HG02884 (cell line): ENCODE data around the gene ITSN1.

Source experiments
- ATAC-seq: cut with Tn5 transposase; IDR thresholded peaks from one replicate; pipeline ENCODE4 v1.9.1; 2021; ENCODE audit warnings: mild to moderate bottlenecking, moderate library complexity; ENCODE audit not compliant: unreplicated experiment

ITSN1 gene

DNA sequence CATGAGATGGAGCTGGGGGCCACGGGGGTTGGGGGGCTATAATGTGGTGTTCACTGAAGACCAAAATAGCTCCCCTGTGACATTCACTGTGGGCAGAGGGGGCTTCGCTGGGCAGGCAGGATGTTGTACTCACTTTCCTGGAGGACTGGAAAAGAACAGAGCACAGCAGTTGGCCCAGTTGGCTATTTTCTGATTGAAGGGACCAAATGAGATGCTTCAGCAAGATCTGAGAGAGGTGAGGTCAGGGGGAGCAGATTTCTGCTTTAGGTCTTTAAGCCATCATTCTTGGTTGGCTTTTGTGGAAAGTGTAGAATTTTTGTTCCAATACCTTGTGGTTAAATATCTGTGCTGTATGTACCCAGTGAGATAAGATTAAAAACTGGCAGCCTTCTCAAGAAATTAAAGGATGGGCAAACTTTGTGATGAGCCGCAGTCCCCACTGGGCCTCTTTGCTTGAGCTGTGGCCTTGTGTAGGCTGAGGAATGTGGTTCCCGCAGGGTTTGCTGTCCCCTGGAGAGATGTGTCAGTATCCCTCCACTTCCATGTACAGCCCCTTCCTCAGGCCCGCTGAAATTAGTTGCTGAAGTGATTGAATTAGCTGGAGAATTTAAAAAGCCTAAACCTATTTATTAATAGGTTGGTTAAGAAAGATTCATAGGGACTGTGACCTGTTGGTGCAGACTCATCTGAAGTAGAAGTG is 192.7 kb downstream of the ITSN1 start:
- no peak for ATAC-seq

DNA sequence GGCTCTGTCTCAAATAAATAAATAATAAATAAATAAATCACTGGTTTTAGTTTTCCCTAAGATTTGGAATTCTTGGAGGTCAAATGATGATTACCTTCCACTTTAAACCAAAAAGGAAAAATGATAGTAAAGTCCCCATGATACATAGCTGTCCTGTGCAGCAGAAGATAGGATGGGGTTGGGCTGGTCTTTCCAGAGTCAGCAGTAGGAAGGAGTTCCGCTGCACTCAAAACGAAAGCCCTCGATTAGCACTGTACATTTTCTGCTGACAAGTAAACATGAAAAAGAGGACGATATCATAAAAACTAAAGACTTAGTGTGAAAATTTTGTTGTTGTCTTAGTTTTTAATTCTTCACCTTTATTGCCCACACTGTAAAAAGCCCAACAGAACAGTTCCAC is 193.6 kb downstream of the ITSN1 start:
- ATAC-seq = no peak

DNA sequence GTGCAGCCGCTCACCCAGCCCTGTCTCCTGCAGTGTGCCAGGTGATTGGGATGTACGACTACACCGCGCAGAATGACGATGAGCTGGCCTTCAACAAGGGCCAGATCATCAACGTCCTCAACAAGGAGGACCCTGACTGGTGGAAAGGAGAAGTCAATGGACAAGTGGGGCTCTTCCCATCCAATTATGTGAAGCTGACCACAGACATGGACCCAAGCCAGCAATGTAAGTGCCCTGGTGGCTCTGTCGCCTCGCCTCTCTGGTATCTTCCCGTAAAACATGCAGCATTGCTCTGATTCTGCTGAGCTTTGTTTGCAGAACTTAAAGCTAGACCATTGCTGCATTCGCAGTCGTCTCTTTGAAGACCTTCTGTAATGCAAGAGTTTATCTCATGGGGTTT is 194.1 kb downstream of the ITSN1 start:
- ATAC-seq = no peak

DNA sequence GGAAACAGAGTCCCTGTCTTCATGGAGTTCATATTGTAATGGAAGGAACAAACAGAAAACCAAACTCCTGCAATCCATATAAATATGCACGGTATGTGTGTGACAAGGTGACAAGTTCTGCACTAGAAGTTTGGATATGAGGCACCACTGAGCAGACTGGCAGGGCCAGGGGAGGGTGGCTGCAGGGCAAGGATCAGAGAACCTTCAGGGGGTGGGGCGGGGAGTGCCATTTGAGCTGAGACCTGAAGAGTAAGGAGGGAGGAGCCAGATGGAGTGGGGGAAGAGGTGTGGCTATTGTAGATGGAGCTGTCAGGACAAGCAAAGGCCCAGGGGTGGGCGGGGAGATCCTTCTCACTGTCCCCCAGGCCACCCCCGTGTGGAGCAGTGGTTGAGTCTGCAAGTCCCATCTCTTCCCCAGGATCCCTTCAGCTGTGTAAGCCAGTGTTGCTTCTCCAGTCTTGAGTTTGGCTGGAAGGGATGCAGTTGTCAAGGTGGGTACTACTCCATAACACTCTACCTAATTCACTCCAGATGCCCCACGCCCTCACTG is 196.9 kb downstream of the ITSN1 start:
- no peak for ATAC-seq

DNA sequence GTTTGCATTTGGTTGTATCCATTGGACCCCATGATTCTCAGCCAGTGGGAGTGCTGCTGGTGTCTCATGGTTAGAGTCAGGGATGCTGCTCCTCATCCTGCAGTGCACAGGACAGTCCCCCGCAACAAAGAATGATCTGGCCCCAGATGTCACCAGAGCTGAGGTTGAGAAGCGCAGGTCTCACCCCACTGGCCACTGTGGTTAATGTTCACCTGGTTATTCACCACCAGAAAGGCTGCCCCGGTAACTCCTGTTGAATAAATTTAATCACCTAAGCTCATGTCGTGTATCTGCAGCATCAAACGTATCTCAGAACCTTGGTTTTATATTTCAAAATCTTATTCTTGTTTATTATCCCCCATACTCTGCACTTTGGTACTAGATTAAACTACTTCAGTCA is 197.5 kb downstream of the ITSN1 start:
- no peak for ATAC-seq

DNA sequence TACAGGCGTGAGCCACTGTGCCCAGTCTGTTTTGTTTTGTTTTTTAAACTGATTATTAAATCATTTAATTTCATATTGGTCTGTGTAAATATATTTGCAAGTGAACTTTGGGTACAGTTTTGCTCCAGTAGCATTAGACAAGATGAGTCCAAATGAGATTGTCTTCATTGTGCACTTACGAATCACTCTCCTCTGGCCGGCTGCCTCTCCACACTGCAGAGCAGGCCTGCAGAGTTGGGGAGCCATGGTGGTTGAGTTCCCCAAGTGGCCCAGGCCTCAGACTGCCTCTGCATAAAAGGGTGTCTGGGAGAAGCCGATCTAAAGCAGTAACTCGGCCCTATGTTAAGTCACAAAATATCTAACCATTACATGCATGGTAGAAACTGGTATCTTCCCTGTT is 198.5 kb downstream of the ITSN1 start:
- no peak for ATAC-seq

DNA sequence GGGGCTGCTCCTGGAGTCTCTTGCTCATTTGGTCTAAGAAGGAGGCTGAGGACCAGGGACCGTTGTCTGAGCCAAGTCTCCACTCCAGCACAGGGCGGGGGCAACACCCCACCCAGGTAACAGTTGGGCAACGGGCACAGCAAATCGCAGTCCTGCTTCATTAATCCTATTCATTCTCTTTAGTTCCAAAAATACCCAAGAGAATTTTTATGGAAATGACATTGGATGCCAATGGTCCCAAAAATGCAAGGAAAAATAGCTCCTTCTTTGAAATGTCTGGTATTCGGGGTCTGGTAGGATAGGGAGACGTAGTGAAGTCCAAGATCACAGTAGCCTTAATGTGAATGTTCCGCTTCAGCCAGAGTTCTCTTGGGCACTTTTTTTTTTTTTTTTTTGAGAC is 199.3 kb downstream of the ITSN1 start:
- no peak for ATAC-seq

DNA sequence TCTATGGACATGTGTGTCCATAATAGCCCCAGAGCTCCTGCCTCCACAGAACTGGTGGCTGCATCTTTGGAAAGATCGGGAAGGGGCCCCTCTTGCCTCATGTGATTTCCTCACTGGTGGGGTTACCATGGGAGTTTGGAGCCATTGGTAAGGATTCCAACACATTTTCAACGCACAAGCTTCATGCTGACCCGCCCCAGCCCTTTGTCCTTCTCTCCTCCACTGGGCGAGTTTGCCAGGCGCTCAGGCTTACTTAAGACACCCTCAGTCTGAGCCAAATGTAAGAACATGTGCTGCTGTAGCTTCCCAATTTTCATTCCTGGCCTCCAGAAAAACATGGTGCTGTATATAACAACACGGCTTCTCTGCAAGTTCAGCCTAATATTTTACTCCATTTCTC is 200.9 kb downstream of the ITSN1 start:
- no peak for ATAC-seq

DNA sequence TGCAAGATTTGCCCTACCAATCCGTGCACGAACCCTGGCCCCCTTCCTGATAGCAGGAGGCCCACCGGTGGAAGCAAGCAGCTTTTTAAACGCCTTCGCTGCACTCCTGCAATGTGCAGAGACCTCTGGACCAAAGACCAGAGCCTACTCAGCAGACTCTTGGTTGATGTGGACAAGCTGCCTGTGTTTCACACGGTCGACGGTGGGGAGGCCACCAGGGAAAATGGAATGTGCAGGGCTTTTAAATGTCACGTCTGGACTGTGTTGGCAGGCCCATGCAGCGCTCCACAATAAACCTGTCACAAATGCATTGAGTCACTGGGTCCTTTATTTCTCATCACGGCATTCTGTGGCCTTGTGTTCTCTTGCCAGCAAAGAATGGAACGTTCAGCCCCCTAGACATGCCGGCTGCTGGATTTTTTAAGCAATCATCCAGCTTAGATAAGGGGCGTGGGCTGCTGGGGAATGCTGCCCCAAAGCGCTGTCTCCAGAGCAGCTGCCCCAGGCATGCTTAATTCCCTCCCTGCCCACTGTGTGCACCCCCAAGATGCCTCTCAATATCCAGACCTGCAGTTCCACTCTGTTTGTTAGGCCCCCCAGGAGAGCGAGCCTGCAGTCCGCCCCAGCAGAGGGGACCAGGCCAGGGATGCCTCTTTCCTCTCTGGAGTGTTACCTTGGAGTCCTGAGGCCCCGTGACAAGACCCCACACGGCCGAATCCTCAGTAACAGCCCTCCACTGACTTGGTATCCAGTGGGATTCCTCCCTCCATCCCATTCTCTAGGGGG is 202.0 kb downstream of the ITSN1 start:
- ATAC-seq = no peak

DNA sequence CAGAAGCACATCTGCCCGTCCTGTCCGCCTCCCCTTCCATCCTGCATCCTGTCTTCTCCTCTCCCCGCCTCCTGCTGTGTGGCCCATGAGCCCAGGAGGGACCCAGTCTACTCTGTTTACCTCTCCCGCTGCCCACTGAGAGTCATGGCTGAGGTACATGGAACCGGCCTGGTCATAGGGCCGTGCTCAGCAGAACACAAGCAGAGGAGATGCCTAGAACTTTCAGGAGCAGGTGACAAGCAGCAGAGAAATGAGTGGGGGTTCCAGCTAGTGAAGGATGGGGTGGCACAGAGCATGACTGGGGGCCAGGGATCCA is 202.5 kb downstream of the ITSN1 start:
- no peak for ATAC-seq

DNA sequence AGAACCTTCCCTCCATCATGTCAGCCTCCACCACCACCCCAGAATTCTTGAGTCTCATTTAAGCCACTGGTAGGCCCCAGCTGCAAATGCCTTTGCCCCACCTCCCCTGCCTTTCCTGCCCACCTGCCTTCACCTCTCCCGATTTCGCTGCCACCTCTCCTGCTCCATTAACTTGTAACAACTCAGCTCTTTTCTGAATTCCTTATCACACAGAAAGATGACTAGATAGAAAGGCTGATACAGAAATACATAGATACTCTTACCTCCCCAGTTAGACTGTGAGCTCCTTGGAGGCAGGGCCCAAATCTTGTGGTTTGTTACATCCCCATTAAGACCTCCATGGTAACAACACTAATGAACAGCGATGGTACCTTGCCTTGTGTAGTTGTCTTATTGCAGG is 203.8 kb downstream of the ITSN1 start:
- no peak for ATAC-seq

DNA sequence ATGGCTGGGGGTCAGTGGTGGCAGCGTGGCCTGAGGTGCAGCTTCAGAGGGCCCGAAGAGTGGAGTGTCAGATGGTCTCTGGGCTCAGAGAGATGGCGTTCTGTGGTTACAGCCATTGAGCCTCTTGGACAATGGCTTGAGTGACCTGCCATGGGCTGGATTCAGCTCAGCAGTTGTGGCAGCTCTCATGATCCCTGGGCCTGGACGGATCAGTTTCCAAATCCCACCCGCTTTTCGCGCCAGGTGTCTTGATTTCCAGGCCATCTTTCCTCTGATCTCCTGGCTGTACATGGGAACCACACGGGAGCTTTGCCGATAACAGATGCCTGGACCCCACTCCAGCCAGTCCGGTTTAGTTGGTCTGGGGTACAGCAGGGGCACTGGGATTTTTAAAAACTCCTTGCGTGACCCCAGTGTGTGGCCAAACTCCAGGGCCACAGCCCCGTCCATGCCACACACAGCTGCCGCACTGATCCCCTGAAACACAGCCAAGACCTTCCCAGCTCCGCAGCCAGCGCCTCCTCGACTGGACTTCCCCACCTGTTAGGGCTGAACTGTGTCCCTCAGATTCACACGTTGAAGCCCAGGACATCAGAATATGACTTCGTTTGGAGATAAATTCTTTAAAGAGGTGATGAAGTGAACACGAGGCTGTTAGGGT is 205.4 kb downstream of the ITSN1 start:
- ATAC-seq = no peak

DNA sequence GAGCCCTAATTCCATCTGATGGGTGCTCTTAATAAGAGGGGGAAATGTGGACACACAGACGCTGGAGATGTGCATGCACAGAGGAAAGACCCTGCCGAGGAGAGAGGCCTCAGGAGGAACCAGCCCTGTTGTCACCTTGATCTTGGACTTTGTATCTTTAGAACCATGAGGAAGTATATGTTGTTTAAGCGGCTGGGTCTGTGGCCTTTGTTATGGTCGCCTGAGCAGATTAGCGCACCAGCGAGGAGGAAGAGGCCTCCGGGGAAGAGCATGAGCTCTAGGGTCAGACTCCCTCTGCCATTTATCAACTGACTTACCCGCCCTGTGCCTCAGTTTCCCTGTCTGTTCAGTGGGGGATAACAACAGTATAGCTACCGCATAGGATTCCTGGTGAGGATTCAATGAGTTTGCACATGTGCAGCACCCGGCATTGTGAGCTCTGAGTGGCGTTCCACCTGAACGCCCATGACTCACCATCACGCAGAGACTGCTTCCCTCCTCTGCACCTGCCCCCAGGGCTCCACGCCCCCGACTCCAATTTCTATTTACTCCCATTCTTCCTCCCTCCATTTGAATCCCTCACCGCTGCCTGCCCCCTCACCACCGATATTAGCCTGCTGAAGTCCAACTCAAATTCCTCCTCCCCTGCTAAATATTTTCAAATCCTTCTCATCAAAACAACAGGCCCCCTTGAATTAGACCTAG is 206.1 kb downstream of the ITSN1 start:
- no peak for ATAC-seq

DNA sequence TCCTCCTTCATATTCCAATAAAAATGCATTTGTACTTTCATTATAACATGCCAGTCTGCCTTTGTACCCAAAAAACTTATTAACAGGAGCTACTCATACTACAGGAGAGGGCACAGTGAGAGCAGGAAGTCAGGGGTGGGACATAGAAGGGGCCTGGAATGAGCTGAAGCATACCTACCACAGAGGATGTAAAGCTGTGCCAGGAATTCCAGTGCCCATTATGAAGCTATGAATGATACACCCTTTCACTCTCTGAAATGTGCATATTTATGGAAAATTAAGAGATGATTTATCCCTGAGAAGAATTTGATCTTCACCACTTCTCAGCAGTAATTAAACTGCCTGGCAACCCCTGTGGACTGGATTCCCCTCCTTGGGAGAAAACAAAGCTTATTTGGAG is 207.5 kb downstream of the ITSN1 start:
- no peak for ATAC-seq

DNA sequence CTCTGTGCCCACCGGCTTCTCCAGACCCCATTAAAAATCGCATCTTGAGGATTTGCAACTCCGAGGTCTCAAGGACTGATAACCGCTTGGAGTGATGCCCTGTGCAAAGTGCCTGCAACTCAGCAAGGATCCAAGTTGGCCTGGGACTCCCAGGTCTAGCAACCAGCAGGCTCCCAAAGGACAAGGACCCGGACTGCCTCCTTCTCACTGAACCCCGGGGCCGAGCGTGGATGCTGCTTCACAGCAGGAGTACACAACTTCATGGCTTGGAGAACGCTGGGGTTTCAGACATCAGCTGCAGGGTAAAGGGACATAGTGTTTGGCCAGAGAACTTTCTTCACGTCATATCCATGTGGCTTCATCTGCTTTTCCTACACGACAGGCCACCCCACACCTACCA is 208.1 kb downstream of the ITSN1 start:
- no peak for ATAC-seq

DNA sequence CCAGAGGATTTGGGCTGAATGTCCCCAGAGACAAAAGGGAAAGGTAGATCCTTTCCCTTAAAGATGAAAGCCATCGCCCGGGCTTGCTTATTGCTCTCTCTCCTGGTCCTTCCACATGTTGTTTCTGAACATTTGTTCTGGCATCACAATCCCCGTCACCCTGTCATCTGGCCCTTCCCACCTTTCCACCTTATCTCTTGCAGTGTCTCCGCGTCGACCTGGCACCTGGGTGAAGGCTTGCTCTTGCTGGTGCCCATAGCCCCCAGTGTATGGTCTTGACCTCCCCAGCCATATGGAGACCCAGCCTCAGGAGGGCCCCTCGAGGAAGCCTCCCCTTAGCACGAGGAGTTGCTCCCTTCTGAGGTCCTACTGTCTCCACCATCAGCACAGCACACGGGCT is 208.7 kb downstream of the ITSN1 start:
- ATAC-seq = no peak

DNA sequence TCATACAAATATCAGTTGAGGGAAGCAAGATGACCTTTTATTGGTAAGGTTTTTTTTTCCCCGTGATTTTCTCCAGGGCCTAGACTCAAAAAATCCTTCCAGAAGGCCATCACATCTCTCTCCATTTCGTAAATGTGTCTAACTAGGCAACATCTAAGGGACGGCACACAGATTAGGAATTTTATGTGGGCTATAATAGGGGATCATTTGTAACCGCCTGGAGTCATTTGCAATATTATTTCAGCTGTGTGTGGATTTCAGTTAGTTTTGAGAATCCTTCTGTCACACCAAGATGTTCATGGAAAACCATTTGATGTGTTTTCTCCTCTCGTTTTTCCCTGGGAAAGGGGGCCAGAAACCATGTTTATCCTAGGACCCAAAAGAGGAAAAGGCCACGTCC is 210.2 kb downstream of the ITSN1 start:
- ATAC-seq = no peak

DNA sequence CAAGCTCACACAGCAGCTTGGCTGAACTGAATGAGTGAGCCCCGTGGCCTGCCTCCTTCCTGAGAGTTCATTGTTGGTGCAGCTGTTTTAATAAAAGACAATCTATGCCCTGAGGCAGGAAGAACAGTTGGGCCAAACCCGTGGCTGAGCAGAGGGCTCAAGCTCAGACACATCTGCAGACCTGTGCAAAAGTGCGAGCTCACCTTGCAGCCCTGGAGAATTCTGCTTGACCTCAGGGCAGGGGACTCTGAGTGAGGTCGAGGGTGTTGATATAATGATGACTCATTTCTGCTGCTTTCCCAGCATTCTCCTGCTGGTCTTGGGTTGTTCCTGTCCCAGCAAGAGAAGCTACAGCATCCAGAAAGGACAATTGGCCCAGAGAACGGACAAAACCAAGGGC is 212.3 kb downstream of the ITSN1 start:
- ATAC-seq = no peak

DNA sequence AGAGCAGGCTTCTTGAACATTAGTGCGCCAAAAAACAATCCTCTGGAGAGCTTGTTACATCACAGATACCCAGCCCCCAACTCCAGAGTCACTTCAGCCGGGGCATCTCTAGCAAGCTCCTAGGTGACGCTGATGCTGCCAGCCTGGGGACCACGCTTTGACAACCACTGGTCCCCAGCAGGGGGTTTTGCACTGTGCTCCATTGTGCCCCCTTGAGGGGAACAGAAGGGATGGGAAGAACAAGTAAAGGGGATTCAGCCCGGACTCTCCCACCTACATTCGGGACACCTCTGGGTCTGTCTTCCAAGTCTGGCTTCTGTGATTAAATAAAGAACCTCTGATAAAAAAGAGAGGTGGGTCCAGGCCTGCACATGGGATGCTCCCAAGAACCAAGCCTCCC is 212.9 kb downstream of the ITSN1 start:
- no peak for ATAC-seq

DNA sequence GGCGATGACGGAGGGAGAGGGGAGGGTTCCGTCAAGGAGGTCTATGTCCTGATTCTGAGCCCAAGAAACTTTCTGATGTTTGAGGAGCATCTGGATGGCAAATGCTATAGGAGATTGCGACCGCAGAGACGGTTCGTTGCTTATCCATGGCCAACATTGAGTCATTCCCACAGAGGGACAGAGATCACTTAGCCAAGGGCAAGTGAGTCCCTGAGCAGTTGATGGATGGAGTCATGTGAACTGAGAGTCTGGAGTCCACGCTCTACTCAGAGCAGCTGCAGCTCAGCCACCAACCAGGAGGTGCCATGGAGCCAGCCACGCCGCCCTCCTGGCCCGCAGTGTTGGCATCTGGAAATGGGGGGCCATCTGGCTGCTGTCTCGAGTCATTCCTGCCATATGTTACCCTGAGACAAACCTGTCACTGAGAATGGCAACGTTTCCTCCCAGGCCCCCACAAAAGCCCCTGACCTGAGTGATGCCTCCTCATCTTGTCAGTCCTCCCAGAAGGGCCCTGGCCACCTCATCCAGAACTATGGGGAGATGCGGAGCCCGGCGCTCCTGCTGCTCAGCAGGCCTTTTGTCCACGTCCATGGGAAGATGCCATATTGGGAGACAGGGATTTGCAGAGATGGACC is 214.7 kb downstream of the ITSN1 start:
- ATAC-seq = no peak
